Neural cell (in vitro differentiated cells): ENCODE measurements around the gene PLVAP. TPM values are rescaled to one million over a fixed set of nuclear protein-coding genes. Genes with fewer than 3 reads are reported as not detected.

Experiments used
- H2AFZ ChIP-seq: fragments of 200-600, 300-800 bp; sonication (generic), shearing (Covaris generic); 2 replicates; pipeline ENCODE4 v1.6.0; 2014; ENCODE audit warnings: low read depth, mild to moderate bottlenecking, antibody characterized with exemption, low read length, moderate library complexity
- H3F3A ChIP-seq: fragments of 200-600 bp; shearing (Covaris generic); 2 replicates; pipeline ENCODE4 v1.6.1; 2016; ENCODE audit warnings: mild to moderate bottlenecking, moderate library complexity, mixed read lengths, antibody characterized with exemption, low read length; ENCODE audit not compliant: insufficient read depth, poor library complexity, severe bottlenecking
- H3K27ac ChIP-seq: fragments of 200-600, 300-800 bp; sonication (generic), shearing (Covaris generic); 2 replicates; pipeline ENCODE4 v1.5.1; 2014; ENCODE audit warnings: mild to moderate bottlenecking, low read length, moderate library complexity
- H3K27me3 ChIP-seq: fragments of 300-800, 200-600 bp; sonication (generic), shearing (Covaris generic); 2 replicates; pipeline ENCODE4 v1.6.0; 2014; ENCODE audit warnings: mild to moderate bottlenecking, low read depth, low read length, moderate library complexity; ENCODE audit not compliant: insufficient read depth
- H3K36me3 ChIP-seq: fragments of 300-800, 200-600 bp; sonication (generic), shearing (Covaris generic); 2 replicates; pipeline ENCODE4 v1.5.1; 2014; ENCODE audit warnings: mild to moderate bottlenecking, antibody characterized with exemption, low read length, moderate library complexity; ENCODE audit not compliant: insufficient read depth
- H3K4me2 ChIP-seq: fragments of 300-800, 200-600 bp; sonication (generic), shearing (Covaris generic); 2 replicates; pipeline ENCODE4 v1.6.0; 2014; ENCODE audit warnings: mild to moderate bottlenecking, low read length
- H3K4me3 ChIP-seq: fragments of 300-800, 200-600 bp; sonication (generic), shearing (Covaris generic); 2 replicates; pipeline ENCODE4 v1.5.1; 2014; ENCODE audit warnings: mild to moderate bottlenecking, low read length, moderate library complexity
- H3K79me2 ChIP-seq: fragments of 200-600 bp; shearing (Covaris generic); replicated peaks from 2 replicates; pipeline ENCODE4 v1.6.0; 2014; ENCODE audit warnings: mild to moderate bottlenecking, low read length, moderate library complexity; ENCODE audit not compliant: insufficient read depth
- H3K9ac ChIP-seq: fragments of 300-800, 200-600 bp; sonication (generic), shearing (Covaris generic); 2 replicates; pipeline ENCODE4 v1.6.1; 2016; ENCODE audit warnings: mild to moderate bottlenecking, low read length, mixed read lengths
- H3K9me2 ChIP-seq: fragments of 200-600 bp; shearing (Covaris generic); 2 replicates; pipeline ENCODE4 v1.6.1; 2016; ENCODE audit warnings: mild to moderate bottlenecking, low read length, mixed read lengths; ENCODE audit not compliant: insufficient read depth
- H3K9me3 ChIP-seq: fragments of 200-600, 300-800 bp; sonication (generic), shearing (Covaris generic); 2 replicates; pipeline ENCODE4 v1.6.1; 2016; ENCODE audit warnings: mild to moderate bottlenecking, mixed run types, low read length, moderate library complexity, mixed read lengths
- H4K20me1 ChIP-seq: fragments of 200-600 bp; shearing (Covaris generic); 2 replicates; pipeline ENCODE4 v1.6.1; 2016; ENCODE audit warnings: mild to moderate bottlenecking, mixed run types; ENCODE audit not compliant: insufficient read depth
- EP300 ChIP-seq: fragments of 450-650 bp; conservative IDR thresholded peaks from 2 replicates; pipeline ENCODE4 v1.6.1; 2014; ENCODE audit warnings: antibody characterized with exemption, mild to moderate bottlenecking, moderate library complexity; ENCODE audit not compliant: poor library complexity, severe bottlenecking
- EZH2 ChIP-seq: fragments of 200-600, 300-800 bp; shearing (Covaris generic), sonication (generic); IDR thresholded peaks from 2 replicates; pipeline ENCODE4 v1.6.1; 2014; ENCODE audit warnings: antibody characterized with exemption, low read length, borderline replicate concordance, mild to moderate bottlenecking; ENCODE audit not compliant: insufficient read depth, poor library complexity, severe bottlenecking
- MXI1 ChIP-seq: fragments of 450-650 bp; conservative IDR thresholded peaks from 2 replicates; pipeline ENCODE4 v1.6.1; 2014; ENCODE audit warnings: antibody characterized with exemption, mild to moderate bottlenecking; ENCODE audit not compliant: poor library complexity, severe bottlenecking
- POLR2AphosphoS5 ChIP-seq: IDR thresholded peaks from 2 replicates; pipeline ENCODE4 v1.6.1; 2012
- RAD21 ChIP-seq: fragments of 450-650 bp; conservative IDR thresholded peaks from 2 replicates; pipeline ENCODE4 v1.6.1; 2014; ENCODE audit warnings: antibody characterized with exemption, mild to moderate bottlenecking, moderate library complexity
- REST ChIP-seq: IDR thresholded peaks from 2 replicates; pipeline ENCODE4 v1.6.1; 2012; ENCODE audit warnings: borderline replicate concordance
- SMC3 ChIP-seq: fragments of 450-650 bp; conservative IDR thresholded peaks from 2 replicates; pipeline ENCODE4 v1.6.1; 2014; ENCODE audit warnings: antibody characterized with exemption, mild to moderate bottlenecking, moderate library complexity; ENCODE audit not compliant: poor library complexity
- TAF1 ChIP-seq: IDR thresholded peaks from 2 replicates; pipeline ENCODE4 v1.6.1; 2012; ENCODE audit warnings: low read depth
- polyA plus RNA-seq: library from polyadenylated mRNA; depleted of rRNA; stranded (reverse); fragments of >200 nt; gene quantifications from 2 replicates; pipeline ENCODE4 v1.2.3, GENCODE V29; 2014
- TF ChIP-seq, protein P1 (sequence below): fragments of 450-650 bp; IDR thresholded peaks from 2 replicates; pipeline ENCODE4 v1.5.1; 2014; ENCODE audit warnings: antibody characterized with exemption, mild to moderate bottlenecking, moderate library complexity; ENCODE audit not compliant: poor library complexity, severe bottlenecking

Gene PLVAP
- polyA plus RNA-seq, 1 donor from 2014 or later: not detected

GRCh38 chr19:17411801-17412200 lies 34.7 kb upstream of the PLVAP start:
- Histone ChIP-seq H3K9me3 (no peaks in the 10 kb centered on the region), H3K9ac (no peak overlapping the region), H3K27ac (no peak overlapping the region), H2AFZ (no peak overlapping the region), H3F3A (no peaks in the 10 kb centered on the region), H3K4me3 (no peak overlapping the region), H4K20me1 (no peaks in the 10 kb centered on the region), H3K4me2 (no peak overlapping the region), H3K27me3 (no peaks in the 10 kb centered on the region), H3K36me3 (no peaks in the 10 kb centered on the region), H3K9me2 (no peaks in the 10 kb centered on the region), H3K79me2 (no peaks in the 10 kb centered on the region)
- TF ChIP-seq REST: no peak
- TF ChIP-seq EP300: no peak
- TF ChIP-seq, protein P1, sequence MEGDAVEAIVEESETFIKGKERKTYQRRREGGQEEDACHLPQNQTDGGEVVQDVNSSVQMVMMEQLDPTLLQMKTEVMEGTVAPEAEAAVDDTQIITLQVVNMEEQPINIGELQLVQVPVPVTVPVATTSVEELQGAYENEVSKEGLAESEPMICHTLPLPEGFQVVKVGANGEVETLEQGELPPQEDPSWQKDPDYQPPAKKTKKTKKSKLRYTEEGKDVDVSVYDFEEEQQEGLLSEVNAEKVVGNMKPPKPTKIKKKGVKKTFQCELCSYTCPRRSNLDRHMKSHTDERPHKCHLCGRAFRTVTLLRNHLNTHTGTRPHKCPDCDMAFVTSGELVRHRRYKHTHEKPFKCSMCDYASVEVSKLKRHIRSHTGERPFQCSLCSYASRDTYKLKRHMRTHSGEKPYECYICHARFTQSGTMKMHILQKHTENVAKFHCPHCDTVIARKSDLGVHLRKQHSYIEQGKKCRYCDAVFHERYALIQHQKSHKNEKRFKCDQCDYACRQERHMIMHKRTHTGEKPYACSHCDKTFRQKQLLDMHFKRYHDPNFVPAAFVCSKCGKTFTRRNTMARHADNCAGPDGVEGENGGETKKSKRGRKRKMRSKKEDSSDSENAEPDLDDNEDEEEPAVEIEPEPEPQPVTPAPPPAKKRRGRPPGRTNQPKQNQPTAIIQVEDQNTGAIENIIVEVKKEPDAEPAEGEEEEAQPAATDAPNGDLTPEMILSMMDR: no peak
- TF ChIP-seq EZH2: no peak
- no peak for TF ChIP-seq TAF1
- no peak for TF ChIP-seq RAD21
- TF ChIP-seq POLR2AphosphoS5: no peak
- TF ChIP-seq SMC3: no peak
- no peak for TF ChIP-seq MXI1

DNA sequence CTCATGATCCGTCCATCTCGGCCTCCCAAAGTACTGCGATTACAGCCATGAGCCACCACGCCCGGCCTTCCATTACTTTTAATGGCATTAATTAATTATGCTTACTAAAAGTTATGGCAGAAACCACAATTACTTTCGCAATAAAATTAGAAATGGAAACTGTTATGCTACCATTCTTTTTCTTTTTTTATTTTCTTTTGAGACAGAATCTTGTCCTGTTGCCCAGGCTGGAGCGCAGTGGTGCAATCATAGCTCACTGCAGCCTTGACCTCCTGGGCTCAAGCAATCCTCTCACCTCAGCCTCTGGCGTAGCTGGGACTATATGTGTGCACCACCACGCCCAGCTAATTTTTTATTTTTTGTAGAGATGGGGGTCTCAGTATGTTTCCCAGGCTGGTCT lies 32.8 kb upstream of the PLVAP start:
- Histone ChIP-seq H3K79me2 (no peaks in the 10 kb centered on the region), H3K36me3 (no peaks in the 10 kb centered on the region), H3K9ac (no peak overlapping the region), H3K27me3 (no peaks in the 10 kb centered on the region), H3F3A (no peaks in the 10 kb centered on the region), H4K20me1 (no peaks in the 10 kb centered on the region), H3K4me3 (no peak overlapping the region), H3K27ac (no peak overlapping the region), H3K9me3 (no peaks in the 10 kb centered on the region), H3K4me2 (no peak overlapping the region), H3K9me2 (no peaks in the 10 kb centered on the region), H2AFZ (no peak overlapping the region)
- TF ChIP-seq MXI1: no peak
- no peak for TF ChIP-seq RAD21
- TF ChIP-seq POLR2AphosphoS5: no peak
- no peak for TF ChIP-seq EP300
- no peak for TF ChIP-seq REST
- TF ChIP-seq SMC3: no peak
- TF ChIP-seq, protein P1: no peak
